GM12878 (cell line): ENCODE data around the gene LRRC51. TPM values are rescaled to one million over a fixed set of nuclear protein-coding genes. Genes with fewer than 3 reads are reported as not detected.

Experiments used
- ATAC-seq: fragments of 200-7000 bp; cut with Tn5 transposase; 3 replicates; pipeline ENCODE4 v1.9.1; 2020; ENCODE audit warnings: mild to moderate bottlenecking, moderate library complexity
- BruUV-seq: library from RNA; stranded (reverse); fragments of 400-500 nt; replicated peaks from 2 replicates; lab custom pipeline; 2021; lab: Mats Ljungman, UMichigan
- CTCF ChIA-PET: fragments of 300-600 bp; sonication (Branson Sonifier 250); formaldehyde crosslinking; extraction: SDS; loops from one replicate; lab custom pipeline; 2021; ENCODE audit warnings: inconsistent platforms; lab: Yijun Ruan, JAX
- POLR2A ChIA-PET: fragments of 350-600 bp; formaldehyde crosslinking; extraction: SDS; loops from one replicate; lab custom pipeline; 2021; ENCODE audit warnings: inconsistent platforms; lab: Charles Lee
- RAD21 ChIA-PET: fragments of 300-600 bp; sonication (Branson Sonifier 250); formaldehyde crosslinking; loops from one replicate; lab custom pipeline; 2023; ENCODE audit warnings: antibody characterized with exemption; ENCODE audit not compliant: unreplicated experiment; lab: Charles Lee
- SMC1A ChIA-PET: fragments of 300-600 bp; sonication (Branson Sonifier 250); formaldehyde crosslinking; loops from one replicate; lab custom pipeline; 2023; ENCODE audit not compliant: unreplicated experiment, uncharacterized antibody; lab: Charles Lee
- DNase-seq: peaks from one replicate; pipeline ENCODE4 v3.0.0-alpha.2; 2011; ENCODE audit warnings: low read depth, low spot score
- FAIRE-seq: peaks from 3 replicates; lab custom pipeline; 2011; peaks lifted over from hg19 to GRCh38; lab: Jason Lieb, UNC
- H2AFZ ChIP-seq: 2 replicates; pipeline ENCODE4 v1.6.0; 2011; ENCODE audit warnings: low read depth, low read length, control low read depth; ENCODE audit not compliant: control insufficient read depth
- H3K27ac ChIP-seq: 2 replicates; pipeline ENCODE4 v1.5.1; 2011; ENCODE audit warnings: control low read depth; ENCODE audit not compliant: control insufficient read depth, insufficient read depth
- H3K27me3 ChIP-seq, 2 experiments: replicated peaks in 1 of 2; 2 replicates each; pipeline versions ENCODE4 v1.6.0 to v1.6.1; 2011; ENCODE audit warnings: low read length in 1 of 2; ENCODE audit not compliant: control insufficient read depth in 2 of 2, insufficient read depth in 2 of 2
- H3K36me3 ChIP-seq, 2 experiments: 2 replicates each; pipeline ENCODE4 v1.5.1; 2011; ENCODE audit warnings: low read length in 1 of 2; ENCODE audit not compliant: control insufficient read depth in 2 of 2, insufficient read depth in 2 of 2
- H3K4me1 ChIP-seq: 2 replicates; pipeline ENCODE4 v1.6.1; 2011; ENCODE audit warnings: mild to moderate bottlenecking, low read length, moderate library complexity, mixed read lengths; ENCODE audit not compliant: control insufficient read depth, insufficient read depth
- H3K4me2 ChIP-seq: 2 replicates; pipeline ENCODE4 v1.6.0; 2011; ENCODE audit warnings: control low read depth; ENCODE audit not compliant: control insufficient read depth, insufficient read depth
- H3K4me3 ChIP-seq: fragments of 200-600 bp; sonication (generic); 2 replicates; pipeline ENCODE4 v1.5.1; 2016
- H3K79me2 ChIP-seq: 2 replicates; pipeline ENCODE4 v1.6.0; 2011; ENCODE audit warnings: low read length; ENCODE audit not compliant: control insufficient read depth, insufficient read depth
- H3K9ac ChIP-seq: 2 replicates; pipeline ENCODE4 v1.8.0; 2011; ENCODE audit warnings: low read length, control low read depth, mixed read lengths; ENCODE audit not compliant: control insufficient read depth, insufficient read depth
- H3K9me3 ChIP-seq: replicated peaks from 3 replicates; pipeline ENCODE4 v1.5.1; 2011; ENCODE audit warnings: mild to moderate bottlenecking, low read length; ENCODE audit not compliant: control insufficient read depth, insufficient read depth
- H4K20me1 ChIP-seq: 2 replicates; pipeline ENCODE4 v1.6.0; 2011; ENCODE audit not compliant: control insufficient read depth, insufficient read depth
- DPF2 ChIP-seq: fragments of 450-650 bp; IDR thresholded peaks from 2 replicates; pipeline ENCODE4 v1.6.1; 2017; ENCODE audit warnings: mild to moderate bottlenecking
- MEF2A ChIP-seq: IDR thresholded peaks from 2 replicates; pipeline ENCODE4 v1.6.1; 2011; ENCODE audit warnings: low read depth, mild to moderate bottlenecking, low read length, moderate library complexity; ENCODE audit not compliant: insufficient read depth
- NRF1 ChIP-seq: conservative IDR thresholded peaks from 2 replicates; pipeline ENCODE4 v1.6.1; 2011; ENCODE audit warnings: mild to moderate bottlenecking, low read depth, low read length, improper control_type of control experiment
- RB1 ChIP-seq: fragments of 450-650 bp; formaldehyde crosslinking; IDR thresholded peaks from 2 replicates; pipeline ENCODE4 v1.6.1; 2017; ENCODE audit warnings: mild to moderate bottlenecking, borderline replicate concordance
- WGBS: methylation state at CpG from one replicate; pipeline ENCODE4 v1.1.6; 2016; ENCODE audit warnings: low lambda C conversion rate; ENCODE audit not compliant: insufficient replicate concordance, insufficient coverage; ENCODE audit errors: missing lambda C conversion rate; 5-methylcytosine and 5-hydroxymethylcytosine counted together
- in situ Hi-C: fragments of 300-500 bp; cut with MboI; formaldehyde crosslinking; loops from 9 replicates; pipeline ENCODE4 v1.14.3; 2018; ENCODE audit warnings: mixed read lengths
- intact Hi-C: fragments of 100-400 bp; cut with micrococcal nuclease; formaldehyde crosslinking; loops from one replicate; pipeline ENCODE4 v1.14.2; 2022; ENCODE audit not compliant: unreplicated experiment
- polyA plus RNA-seq, 11 experiments: library from polyadenylated mRNA; depleted of rRNA in 4 of 11; unstranded in 6 of 11; stranded (reverse) in 5 of 11; fragments of >200 nt; fragmentation: Nextera tagmentation in 4 of 11; fragmentation: Illumina TruSeq in 1 of 11; extraction: Ambion mirVana in 4 of 11; extraction: Trizol in 1 of 11; gene quantifications; 1 replicate in 1 of 11; 2 replicates in 10 of 11; pipeline versions ENCODE4 v1.2.1 to v1.2.3, GENCODE V29; 2011 to 2016; ENCODE audit warnings: inconsistent platforms in 2 of 11, missing spikeins in 2 of 11, low read depth in 1 of 11
- total RNA-seq, 4 experiments: library from RNA; depleted of rRNA in 3 of 4; stranded (reverse); fragments of >200 nt in 3 of 4; fragmentation: Illumina TruSeq in 1 of 4; extraction: Trizol in 1 of 4; gene quantifications; 2 replicates each; pipeline versions ENCODE4 v1.2.1 to v1.2.3, GENCODE V29; 2013 to 2021
- TF ChIP-seq, protein P1 (sequence below): IDR thresholded peaks from 2 replicates; pipeline ENCODE4 v1.6.1; 2011; ENCODE audit warnings: borderline replicate concordance, low read depth, mild to moderate bottlenecking, moderate library complexity, low read length; ENCODE audit not compliant: insufficient read depth, poor library complexity, severe bottlenecking
- TF ChIP-seq, protein P2 (sequence below): fragments of 450-650 bp; IDR thresholded peaks from 2 replicates; pipeline ENCODE4 v1.6.1; 2017; ENCODE audit warnings: antibody characterized with exemption, mild to moderate bottlenecking, moderate library complexity

The LRRC51 gene
- total and polyA plus RNA-seq, 10 of the 15 experiments (the other 5 are each of a cell fraction or from before 2014, with no cell fraction given): 2.6 to 8.6 (median 5.4) TPM

DNA sequence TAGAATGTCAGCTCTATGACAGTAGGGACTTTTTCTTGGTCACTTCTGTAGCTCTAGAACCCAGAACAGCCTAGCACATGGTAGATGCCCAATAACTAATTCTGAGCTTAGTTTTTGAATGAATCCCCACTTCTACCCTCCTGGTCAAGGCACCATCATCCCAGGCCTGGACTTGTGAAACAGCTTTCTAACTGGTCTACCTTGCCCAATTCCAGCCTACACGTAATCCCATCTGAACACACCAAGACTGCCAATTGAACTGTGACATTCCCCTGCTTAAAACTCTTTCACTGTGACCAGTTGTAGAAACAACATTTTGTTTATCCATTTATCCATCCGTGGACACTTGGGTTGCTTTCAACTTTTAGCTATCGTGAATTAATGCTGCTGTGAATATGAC lies 48.7 kb downstream of the LRRC51 start:
- H3K9me3 ChIP-seq: peaks cover 2% of the 10 kb centered on the region; the same call in 2 of the 3 replicates
- intact Hi-C loops (no loop called here), in situ Hi-C loops (no loop called here)
- H3K4me1 ChIP-seq: no peaks in the 10 kb centered on the region
- no peaks in the 10 kb centered on the region for H3K27me3 ChIP-seq
- no peaks in the 10 kb centered on the region for H3K36me3 ChIP-seq
- FAIRE-seq (no peak), ATAC-seq (no peak), DNase-seq (no peak)
- H4K20me1 ChIP-seq: no peaks in the 10 kb centered on the region
- H2AFZ ChIP-seq: no peak overlapping the region
- H3K4me3 ChIP-seq: no peak overlapping the region
- BruUV-seq: no TSS peak
- ChIA-PET SMC1A (interaction anchor here (1.6 to 1.9 kb wide), 2 partner anchors 15 to 18 kb away, joined by 4 to 5 read pairs; no protein-coding TSS in a partner anchor), RAD21 (interaction anchor here (1.3 kb wide), 1 partner anchor 104 kb away, joined by 4 read pairs; no protein-coding TSS in a partner anchor), CTCF (interaction anchor here (1.6 kb wide), 1 partner anchor 15 kb away, joined by 5 read pairs; no protein-coding TSS in a partner anchor), POLR2A (no interaction called here)
- H3K27ac ChIP-seq: no peak overlapping the region
- no peak overlapping the region for H3K4me2 ChIP-seq
- TF ChIP-seq DPF2: no peak
- TF ChIP-seq, protein P1, sequence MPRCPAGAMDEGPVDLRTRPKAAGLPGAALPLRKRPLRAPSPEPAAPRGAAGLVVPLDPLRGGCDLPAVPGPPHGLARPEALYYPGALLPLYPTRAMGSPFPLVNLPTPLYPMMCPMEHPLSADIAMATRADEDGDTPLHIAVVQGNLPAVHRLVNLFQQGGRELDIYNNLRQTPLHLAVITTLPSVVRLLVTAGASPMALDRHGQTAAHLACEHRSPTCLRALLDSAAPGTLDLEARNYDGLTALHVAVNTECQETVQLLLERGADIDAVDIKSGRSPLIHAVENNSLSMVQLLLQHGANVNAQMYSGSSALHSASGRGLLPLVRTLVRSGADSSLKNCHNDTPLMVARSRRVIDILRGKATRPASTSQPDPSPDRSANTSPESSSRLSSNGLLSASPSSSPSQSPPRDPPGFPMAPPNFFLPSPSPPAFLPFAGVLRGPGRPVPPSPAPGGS: no peak
- no peak for TF ChIP-seq NRF1
- TF ChIP-seq, protein P2, sequence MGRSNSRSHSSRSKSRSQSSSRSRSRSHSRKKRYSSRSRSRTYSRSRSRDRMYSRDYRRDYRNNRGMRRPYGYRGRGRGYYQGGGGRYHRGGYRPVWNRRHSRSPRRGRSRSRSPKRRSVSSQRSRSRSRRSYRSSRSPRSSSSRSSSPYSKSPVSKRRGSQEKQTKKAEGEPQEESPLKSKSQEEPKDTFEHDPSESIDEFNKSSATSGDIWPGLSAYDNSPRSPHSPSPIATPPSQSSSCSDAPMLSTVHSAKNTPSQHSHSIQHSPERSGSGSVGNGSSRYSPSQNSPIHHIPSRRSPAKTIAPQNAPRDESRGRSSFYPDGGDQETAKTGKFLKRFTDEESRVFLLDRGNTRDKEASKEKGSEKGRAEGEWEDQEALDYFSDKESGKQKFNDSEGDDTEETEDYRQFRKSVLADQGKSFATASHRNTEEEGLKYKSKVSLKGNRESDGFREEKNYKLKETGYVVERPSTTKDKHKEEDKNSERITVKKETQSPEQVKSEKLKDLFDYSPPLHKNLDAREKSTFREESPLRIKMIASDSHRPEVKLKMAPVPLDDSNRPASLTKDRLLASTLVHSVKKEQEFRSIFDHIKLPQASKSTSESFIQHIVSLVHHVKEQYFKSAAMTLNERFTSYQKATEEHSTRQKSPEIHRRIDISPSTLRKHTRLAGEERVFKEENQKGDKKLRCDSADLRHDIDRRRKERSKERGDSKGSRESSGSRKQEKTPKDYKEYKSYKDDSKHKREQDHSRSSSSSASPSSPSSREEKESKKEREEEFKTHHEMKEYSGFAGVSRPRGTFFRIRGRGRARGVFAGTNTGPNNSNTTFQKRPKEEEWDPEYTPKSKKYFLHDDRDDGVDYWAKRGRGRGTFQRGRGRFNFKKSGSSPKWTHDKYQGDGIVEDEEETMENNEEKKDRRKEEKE: no peak
- TF ChIP-seq MEF2A: no peak
- TF ChIP-seq RB1: no peak
- H3K9ac ChIP-seq: no peak overlapping the region
- WGBS: 81% methylated on average over 3 of the region's 3 CpGs
- no peaks in the 10 kb centered on the region for H3K79me2 ChIP-seq
